GM18909 (cell line): ENCODE measurements around the gene OLFM4.

Source experiments
- ATAC-seq: cut with Tn5 transposase; IDR thresholded peaks from one replicate; pipeline ENCODE4 v1.9.1; 2021; ENCODE audit warnings: mild to moderate bottlenecking; ENCODE audit not compliant: unreplicated experiment, poor library complexity

Gene OLFM4

DNA sequence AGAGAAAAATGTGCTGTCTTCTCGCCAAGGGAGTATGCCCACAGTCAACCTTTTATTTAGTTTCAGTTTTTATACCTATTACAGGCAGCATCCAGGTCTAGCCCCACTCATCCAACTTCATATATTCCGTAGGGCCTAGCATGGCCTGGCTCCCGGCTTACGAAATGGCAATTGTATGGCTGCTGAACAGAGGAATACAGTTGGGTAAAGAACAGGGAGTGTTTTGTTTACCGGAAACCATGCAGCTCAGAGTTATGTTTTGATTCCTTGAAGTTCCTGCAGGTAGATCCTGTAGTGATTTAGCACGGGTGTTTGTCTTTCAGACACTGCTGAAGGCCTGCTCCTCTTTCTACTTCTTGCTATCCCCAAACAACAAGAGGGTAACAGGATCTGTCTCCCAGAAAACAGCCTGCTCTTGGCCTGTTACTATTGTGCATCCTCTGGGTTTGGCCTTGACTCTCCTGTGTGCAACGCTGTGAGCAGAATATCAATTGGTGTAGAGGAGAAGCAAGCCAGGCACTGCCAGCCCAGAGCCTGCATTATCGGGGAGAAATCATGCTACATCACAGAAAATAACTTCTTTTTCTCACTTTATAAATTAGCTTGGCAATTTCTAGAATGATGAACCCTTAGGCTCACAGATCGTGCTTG, 32.4 kb downstream of the OLFM4 start:
- no peak for ATAC-seq

DNA sequence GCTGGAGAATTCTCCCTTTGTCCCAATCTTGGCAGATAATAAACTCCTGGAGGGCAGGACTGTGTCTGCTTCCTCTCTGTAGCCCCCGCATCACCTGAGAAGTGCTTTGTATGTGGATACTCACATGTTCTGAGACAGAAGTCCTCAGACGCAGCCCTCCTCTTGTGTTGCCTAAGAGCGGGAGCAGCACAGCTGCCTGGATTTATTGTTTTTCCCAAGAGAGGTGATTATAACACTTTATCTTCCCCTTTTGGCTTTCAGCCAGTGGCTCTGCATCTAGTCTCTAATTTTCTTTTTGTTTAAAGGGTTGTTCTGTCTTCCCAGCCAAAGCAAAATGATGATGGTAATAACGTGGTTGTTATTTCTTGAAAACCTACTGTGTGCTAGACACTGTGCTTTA, 36.1 kb downstream of the OLFM4 start:
- ATAC-seq = no peak

DNA sequence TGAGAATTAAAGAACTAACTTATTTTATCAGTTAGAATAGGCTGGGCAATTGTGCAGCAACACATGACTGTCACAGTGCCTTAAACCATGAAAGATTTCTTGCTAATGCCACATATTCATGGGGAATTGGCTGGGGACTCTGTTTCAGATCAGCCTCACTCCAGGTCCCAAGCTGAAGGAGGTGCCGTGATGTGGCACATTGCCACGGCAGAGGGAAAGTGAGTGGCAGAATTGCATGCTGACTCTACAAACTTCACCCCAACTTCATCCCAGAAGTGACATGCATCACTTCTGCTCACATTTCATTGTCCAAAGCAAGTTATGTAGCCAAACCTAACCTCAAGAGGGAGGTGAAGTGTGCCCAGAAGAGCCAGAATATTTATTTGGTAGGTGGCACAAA, 37.8 kb downstream of the OLFM4 start:
- ATAC-seq = no peak

DNA sequence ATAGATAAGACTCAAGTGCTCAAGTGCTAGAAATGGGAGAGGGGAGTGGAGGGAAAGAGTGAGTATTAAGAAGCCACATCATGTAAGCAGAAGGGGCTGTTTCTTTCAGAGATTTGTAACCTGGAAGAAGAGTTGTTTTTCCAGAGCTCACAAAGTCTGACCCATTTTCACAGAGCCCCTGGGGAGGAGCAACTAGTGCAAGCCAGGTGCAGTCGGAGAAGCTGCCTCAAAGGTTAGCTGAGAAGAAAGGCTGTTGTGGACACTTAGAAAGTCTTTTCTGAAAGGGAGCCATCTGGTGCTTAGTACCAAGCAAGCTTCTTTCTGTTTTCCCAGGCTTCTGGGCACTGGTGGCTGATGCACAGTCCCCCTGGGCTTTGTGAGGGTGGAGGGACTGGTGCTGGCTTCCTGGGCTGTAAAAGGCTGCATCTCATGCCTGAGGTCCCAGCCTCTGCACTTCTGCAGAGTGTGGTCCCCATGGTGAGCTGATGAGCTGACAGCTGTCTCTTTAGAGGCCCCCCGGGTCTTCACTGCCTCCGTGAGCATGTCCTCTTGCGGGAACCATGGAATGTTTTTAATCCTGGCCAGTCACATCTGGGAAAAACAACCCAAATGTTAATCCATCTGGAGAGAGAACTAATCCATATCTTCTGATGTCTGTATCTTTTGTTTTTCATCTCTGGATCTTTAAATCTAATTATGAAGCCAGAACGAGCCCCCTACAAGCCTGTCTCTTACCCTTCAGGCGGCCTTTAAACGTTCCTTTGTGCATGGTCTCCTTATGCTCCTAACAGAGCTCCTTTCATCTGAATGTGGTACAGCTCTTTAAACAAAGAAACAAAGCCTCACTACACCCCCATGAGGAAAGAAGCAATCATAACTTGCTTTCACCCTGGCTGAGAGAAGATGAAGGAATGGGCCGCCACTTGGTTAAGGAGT, 40.2 kb downstream of the OLFM4 start:
- no peak for ATAC-seq

DNA sequence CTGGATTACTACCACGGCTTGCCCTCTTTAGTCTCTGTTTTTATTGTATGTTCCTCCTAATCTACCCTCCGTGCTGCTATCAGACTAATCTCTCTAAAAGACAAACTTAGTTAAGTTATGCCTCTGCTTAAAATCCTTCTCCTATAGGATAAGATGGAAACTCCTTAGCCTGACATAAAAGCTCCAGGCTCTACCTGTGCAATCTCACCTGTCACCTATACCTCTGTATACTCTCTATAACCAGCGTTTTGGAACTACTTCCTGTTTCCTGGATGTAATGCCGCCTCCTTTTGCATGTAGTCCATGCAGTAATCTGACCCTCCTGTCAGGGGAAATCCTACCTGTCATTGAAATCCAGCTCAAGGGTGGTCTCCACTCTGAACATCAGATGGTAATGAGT, 41.2 kb downstream of the OLFM4 start:
- no peak for ATAC-seq

DNA sequence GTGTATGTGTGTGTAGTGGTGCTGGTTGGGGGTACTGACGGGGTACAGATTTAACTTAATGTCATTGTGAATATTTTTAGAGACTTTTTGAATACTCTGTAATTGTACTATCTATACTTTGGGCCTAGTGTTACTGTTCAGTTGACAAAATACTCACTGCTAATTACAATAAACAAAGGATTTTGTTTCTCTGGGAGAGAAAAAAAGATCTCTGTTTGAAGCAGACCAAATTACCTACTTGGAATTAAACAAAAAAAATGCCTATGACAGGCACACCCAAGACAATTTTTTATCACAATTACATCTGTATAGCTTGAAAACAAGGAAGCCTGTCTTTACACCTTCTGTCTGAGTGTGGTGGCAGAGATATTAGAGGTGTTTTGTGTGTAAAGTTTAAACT, 45.1 kb downstream of the OLFM4 start:
- ATAC-seq = no peak

DNA sequence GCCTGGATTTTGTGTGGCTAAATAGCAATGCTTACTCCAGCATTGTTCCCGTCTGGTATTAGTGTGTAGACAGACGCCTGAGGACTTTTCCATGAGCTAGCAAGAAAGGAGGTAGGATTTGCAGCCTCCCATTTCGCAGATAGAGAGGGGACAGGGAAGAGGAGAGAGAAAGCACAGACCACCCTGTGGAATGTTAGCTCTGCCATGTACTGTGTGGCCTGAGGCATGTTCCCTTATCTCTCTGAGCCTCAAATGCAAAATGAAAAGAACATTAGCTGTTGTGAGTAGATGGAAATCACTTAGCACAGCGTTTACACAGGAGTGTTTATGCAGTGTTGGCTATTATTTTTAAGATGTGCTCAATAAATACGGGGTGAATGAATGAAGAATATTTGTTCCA, 45.5 kb downstream of the OLFM4 start:
- no peak for ATAC-seq

DNA sequence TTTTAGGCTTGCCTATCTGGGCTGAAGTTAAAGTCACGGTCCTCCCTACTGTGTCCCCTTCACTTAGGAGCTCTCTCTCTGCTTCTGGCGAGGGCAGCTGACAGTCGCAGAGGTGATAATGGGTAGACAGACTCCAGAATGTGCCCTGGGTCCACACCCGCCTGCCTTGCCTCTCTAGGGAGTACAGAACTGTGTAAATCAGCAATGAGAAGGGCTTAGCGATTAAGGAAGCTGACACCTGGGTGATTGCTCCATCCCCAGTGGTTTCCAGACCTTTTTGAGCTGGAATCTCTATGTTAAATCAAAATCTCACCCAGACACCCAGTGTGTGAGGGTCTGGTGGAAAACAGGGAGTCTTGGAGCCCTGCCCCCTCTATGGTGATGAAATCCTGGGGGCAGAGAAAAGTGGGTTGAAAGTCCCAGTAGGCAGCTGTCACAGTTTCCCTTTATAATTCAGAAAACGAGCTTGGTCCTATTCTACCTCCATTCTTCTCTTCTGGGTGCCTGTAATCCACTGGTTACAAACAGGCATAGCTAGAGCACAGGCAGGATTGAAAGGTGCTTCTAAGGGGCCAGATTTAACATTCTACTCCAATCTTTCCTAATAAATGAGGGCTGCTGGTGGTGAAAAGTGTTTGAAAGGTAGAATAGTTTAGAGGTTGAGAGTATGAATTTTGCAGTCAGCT, 46.9 kb downstream of the OLFM4 start:
- ATAC-seq = no peak

DNA sequence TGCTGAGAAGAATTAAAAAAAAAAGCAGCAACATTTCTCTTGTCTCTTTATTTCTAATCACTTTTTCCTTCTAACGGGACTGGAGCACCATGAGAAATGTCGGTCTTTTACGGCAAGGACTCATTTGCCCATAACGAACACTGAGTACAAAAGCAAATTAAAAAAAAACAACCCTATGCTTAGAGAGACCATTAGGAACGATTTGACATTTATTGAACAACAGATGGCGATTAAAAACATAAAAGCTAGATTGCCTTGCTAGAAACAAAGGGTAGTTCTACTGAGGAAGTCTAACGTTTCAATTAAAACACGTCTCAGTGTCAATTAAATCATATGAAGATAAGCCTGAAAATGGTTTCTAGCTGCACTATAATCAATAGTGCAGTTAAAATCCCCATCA, 51.1 kb downstream of the OLFM4 start:
- no peak for ATAC-seq

DNA sequence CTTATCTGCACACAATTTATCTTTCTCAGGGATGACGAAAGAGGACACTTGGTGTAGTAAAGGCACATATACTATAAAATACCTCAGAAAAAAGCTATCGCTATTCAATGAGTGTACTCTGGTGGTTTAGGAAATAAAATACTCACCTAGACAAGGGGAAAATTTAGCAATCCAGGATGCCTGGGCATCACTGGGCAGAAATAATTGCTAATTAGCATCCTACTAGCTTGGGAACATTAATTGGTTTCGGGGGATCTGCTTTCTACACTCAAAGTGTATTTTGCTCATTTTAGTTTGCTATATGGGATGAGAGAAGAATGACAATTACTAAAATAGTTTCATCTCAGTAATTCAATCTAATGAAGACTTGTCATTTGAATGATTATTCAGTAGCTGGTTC, 60.3 kb downstream of the OLFM4 start:
- no peak for ATAC-seq

DNA sequence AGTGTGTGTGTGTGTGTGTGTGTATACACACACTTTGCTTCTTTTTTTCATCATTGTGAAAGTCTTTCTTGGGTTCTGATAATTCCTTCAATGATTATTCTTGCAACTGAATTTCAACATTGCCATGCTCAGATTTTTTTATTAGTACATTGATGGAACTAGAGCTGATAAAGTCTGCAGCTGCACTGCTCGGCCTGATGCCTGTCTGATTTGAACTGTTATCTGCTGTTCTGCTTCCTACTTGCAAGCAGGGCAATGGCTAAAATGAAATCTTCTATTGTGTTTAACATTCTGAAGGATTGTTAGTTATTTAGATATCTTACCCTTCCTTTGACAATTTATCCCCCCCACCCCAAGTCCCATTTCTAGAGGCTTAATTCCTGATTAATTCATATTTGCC, 61.3 kb downstream of the OLFM4 start:
- ATAC-seq = no peak

DNA sequence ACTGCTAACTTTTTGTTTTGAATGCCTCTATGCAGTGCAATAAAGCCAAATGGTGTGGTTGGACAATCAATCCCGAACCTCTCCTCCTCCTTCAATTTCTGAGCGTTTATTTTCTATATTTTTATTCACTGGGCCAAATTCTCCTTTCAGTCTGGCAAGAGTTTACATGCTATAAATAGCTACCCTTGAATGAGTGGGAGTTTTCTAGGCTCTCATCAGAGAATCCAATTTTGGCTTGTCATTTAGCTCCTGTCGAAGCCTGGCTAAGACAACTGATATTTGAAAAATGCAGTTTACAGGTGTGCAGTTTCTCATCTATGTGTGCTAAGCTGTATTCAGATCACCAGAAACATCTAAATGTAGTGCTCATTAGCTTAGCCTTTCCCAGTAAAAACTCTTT, 61.8 kb downstream of the OLFM4 start:
- no peak for ATAC-seq

DNA sequence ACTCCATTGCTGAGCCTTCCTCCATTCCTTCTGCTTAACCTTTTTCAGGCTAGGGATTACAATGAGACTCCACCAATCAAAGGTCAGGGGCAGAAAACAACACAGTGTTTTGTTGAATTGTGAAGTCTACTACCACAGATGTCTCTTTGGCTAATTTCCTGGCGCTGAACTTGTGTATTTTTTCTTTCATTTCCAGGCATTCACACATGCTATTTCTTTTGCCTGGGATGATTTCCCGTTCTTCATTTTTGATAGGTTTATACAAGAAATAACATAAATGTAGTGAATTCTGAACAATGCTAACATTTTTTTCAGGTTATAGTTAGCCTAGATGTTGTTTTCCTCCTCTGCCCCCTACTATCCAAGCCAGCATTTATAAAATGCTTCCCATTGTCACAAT, 64.3 kb downstream of the OLFM4 start:
- ATAC-seq = no peak

DNA sequence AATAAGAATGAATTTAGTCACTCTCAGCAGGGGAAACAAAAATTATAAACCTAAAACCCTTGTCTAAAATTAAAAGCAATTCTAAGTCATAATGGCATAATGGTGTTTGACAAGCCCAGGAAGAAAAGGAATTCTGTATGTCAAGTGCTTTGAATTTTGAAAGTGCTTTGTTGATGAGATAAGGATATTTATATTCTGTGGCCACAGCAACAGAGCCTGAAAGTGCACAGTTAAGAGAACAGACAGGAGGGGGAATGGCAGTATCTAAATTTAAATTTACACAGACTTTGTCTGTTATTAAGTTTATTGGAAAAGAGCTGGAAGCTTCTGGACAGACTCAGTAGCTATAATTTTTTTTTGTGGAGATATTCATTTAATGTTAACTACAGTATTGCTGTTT, 69.8 kb downstream of the OLFM4 start:
- no peak for ATAC-seq

DNA sequence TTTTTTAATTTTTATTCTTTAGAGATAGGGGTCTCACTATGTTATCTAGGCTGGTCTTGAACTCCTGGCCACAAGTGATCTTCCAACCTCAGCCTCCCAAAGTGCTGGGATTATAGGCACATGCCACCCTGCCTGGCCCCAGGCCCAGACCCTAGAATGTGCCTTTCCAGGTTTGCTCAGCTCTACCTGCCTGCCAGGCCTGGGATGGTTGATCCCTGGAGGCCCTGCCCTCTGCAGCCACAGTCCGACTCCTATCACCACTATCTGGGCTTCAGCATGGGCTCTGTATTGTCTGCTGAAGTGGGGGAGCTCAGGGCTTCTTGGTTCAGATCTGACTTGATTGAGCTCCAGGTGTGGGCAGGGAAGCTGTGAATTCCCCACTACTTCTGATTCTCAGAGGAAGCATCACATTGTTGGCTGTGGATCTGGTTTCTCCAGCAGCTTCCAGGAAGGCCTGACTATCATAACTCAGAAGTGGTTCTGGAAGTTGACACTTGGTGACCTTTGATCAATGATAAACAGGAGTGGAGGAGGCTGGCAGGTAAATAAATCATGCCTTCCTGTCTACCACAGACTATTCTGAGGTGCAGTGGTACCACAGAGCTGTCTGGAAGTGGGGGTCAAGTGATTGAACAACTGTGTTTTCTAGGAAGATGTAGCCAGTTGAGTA, 71.9 kb downstream of the OLFM4 start:
- no peak for ATAC-seq
